T-cell (primary cell): Measurements from ENCODE around the gene USHBP1. TPM values are rescaled to one million over a fixed set of nuclear protein-coding genes. Genes with fewer than 3 reads are reported as not detected.

Source experiments
- ATAC-seq, 4 experiments: fragments of 200-7000 bp in 3 of 4; fragments of 150-1000 bp in 1 of 4; cut with Tn5 transposase; replicated peaks in 1 of 4; 1 replicate in 3 of 4; 2 replicates in 1 of 4; pipeline ENCODE4 v1.10.0; 2021; ENCODE audit warnings: moderate library complexity in 3 of 4, mild to moderate bottlenecking in 2 of 4, moderate number of reproducible peaks in 1 of 4
- CTCF ChIA-PET, 2 donors: fragments of 300-600 bp; sonication (Branson Sonifier 250); formaldehyde crosslinking; loops; one replicate each; lab custom pipeline; 2022; ENCODE audit warnings: antibody characterized with exemption in 2 of 2; lab: Charles Lee
- POLR2A ChIA-PET, 2 donors: fragments of 300-600 bp; sonication (Branson Sonifier 250); formaldehyde crosslinking; loops; one replicate each; lab custom pipeline; 2022; ENCODE audit warnings: antibody characterized with exemption in 2 of 2; lab: Charles Lee
- DNase-seq, 35 experiments: peaks; one replicate each; pipeline versions ENCODE4 v3.0.0 to v3.0.0-alpha.2; 2013 to 2023
- H3K27ac ChIP-seq: one replicate; pipeline ENCODE4 v1.5.1; 2013; ENCODE audit warnings: low read length
- H3K27me3 ChIP-seq, 2 experiments: replicated peaks in 1 of 2; 1 replicate in 1 of 2; 2 replicates in 1 of 2; pipeline versions ENCODE4 v1.6.1 to v1.7.0; 2013; ENCODE audit warnings: low read length in 1 of 2, mixed read lengths in 1 of 2; ENCODE audit not compliant: control insufficient read depth in 2 of 2, insufficient read depth in 2 of 2; ENCODE audit errors: extremely low read depth in 1 of 2
- H3K36me3 ChIP-seq, 2 donors: 1 replicate in 1 of 2; 2 replicates in 1 of 2; pipeline versions ENCODE4 v1.6.1 to v1.7.0; 2013; ENCODE audit warnings: low read length in 1 of 2; ENCODE audit not compliant: control insufficient read depth in 2 of 2, insufficient read depth in 1 of 2; ENCODE audit errors: extremely low read depth in 1 of 2
- H3K4me1 ChIP-seq, 2 experiments: 1 replicate in 1 of 2; 2 replicates in 1 of 2; pipeline versions ENCODE4 v1.6.1 to v1.7.0; 2013; ENCODE audit warnings: low read length in 2 of 2, mixed read lengths in 1 of 2; ENCODE audit not compliant: insufficient read depth in 2 of 2, control insufficient read depth in 1 of 2; ENCODE audit errors: extremely low read depth in 1 of 2
- H3K4me3 ChIP-seq, 2 donors: 1 replicate in 1 of 2; 2 replicates in 1 of 2; pipeline versions ENCODE4 v1.5.1 to v1.7.0; 2013; ENCODE audit warnings: mild to moderate bottlenecking in 2 of 2, low read length in 1 of 2, moderate library complexity in 1 of 2; ENCODE audit not compliant: control insufficient read depth in 1 of 2; ENCODE audit errors: extremely low read depth in 1 of 2
- H3K9me3 ChIP-seq: 2 replicates; pipeline ENCODE4 v1.7.0; 2013
- H3K27ac Mint-ChIP-seq, 2 donors: one replicate each; pipeline ENCODE4 v1.8.0; 2020 to 2021; ENCODE audit warnings: mild to moderate bottlenecking in 2 of 2, mixed read lengths in 2 of 2
- H3K27me3 Mint-ChIP-seq, 2 donors: one replicate each; pipeline ENCODE4 v1.8.0; 2021 to 2022; ENCODE audit warnings: mixed read lengths in 2 of 2
- H3K36me3 Mint-ChIP-seq: one replicate; pipeline ENCODE4 v1.8.0; 2021; ENCODE audit warnings: mixed read lengths
- H3K4me1 Mint-ChIP-seq, 3 donors: one replicate each; pipeline ENCODE4 v1.8.0; 2020 to 2022; ENCODE audit warnings: mixed read lengths in 3 of 3, mild to moderate bottlenecking in 1 of 3
- H3K4me3 Mint-ChIP-seq, 3 donors: one replicate each; pipeline ENCODE4 v1.8.0; 2020 to 2022; ENCODE audit warnings: mild to moderate bottlenecking in 3 of 3, mixed read lengths in 3 of 3, moderate library complexity in 3 of 3
- H3K9me3 Mint-ChIP-seq, 3 donors: one replicate each; pipeline ENCODE4 v1.8.0; 2020 to 2022; ENCODE audit warnings: mixed read lengths in 3 of 3
- WGBS: methylation state at CpG from one replicate; pipeline ENCODE4 v1.1.5; 2013; ENCODE audit warnings: missing lambda C conversion rate; ENCODE audit not compliant: insufficient coverage; 5-methylcytosine and 5-hydroxymethylcytosine counted together
- total RNA-seq, 35 experiments: library from RNA in 6 of 35; stranded (reverse) in 6 of 35; fragments of 120-200 nt in 1 of 35; gene quantifications; one replicate each; pipeline versions ENCODE4 v1.2.1 to v1.2.4 and lab custom pipeline; 2013 to 2026

USHBP1 gene
- total RNA-seq, 5 donors from 2014 or later (not counting 1 experiment from before 2014, with no cell fraction given): 0.10 to 0.61 (median 0.38) TPM; not detected in 1

- H3K36me3 ChIP-seq: peaks cover 0 to 7% of the 10 kb centered on the region in 2 donors
- Mint-ChIP-seq H3K4me1 (peaks cover 4 to 7% (median 5%) of the 10 kb centered on the region in 3 donors), H3K27me3 (peaks cover 0 to 5% of the 10 kb centered on the region in 2 donors), H3K4me3 (peak overlapping the region in 2 of 3 donors; percentile 43 to 77), H3K27ac (no peak overlapping the region), H3K9me3 (no peaks in the 10 kb centered on the region), H3K36me3 (no peaks in the 10 kb centered on the region)
- POLR2A ChIA-PET: interaction anchor here in 1 of 2 donors (0.5 kb wide), 1 partner anchor 62 kb away, joined by 9 read pairs; no protein-coding TSS in a partner anchor
- H3K27me3 ChIP-seq: peaks cover 0 to 38% of the 10 kb centered on the region in 2 experiments
- WGBS: 93% methylated on average over 6 of the region's 7 CpGs
- no peak overlapping the region for H3K4me3 ChIP-seq
- no peak overlapping the region for H3K27ac ChIP-seq
- no peaks in the 10 kb centered on the region for H3K9me3 ChIP-seq
- no peak for ATAC-seq
- no peak for DNase-seq
- CTCF ChIA-PET: no interaction called here
- H3K4me1 ChIP-seq: peaks cover 6 to 22% of the 10 kb centered on the region in 2 experiments
Measured at GRCh38 chr19:17283504-17283996, 19.0 kb upstream of the USHBP1 start.

GRCh38 chr19:17282488-17283125, 18.1 kb upstream of the USHBP1 start:
- DNase-seq (peak in 34 of 35 experiments; percentile 44 to 88 (median 62)), ATAC-seq (peak; percentile 92 to 94 (median 93))
- WGBS: 3% methylated on average over 45 of the region's 45 CpGs
- Mint-ChIP-seq H3K4me3 (peak overlapping the region; percentile 70 to 82 (median 77)), H3K36me3 (peaks cover under 1% of the 10 kb centered on the region), H3K27me3 (peaks cover 0 to 2% of the 10 kb centered on the region in 2 donors), H3K9me3 (no peaks in the 10 kb centered on the region), H3K27ac (no peak overlapping the region), H3K4me1 (peaks cover 4 to 7% (median 5%) of the 10 kb centered on the region in 3 donors)
- CTCF ChIA-PET: interaction anchor here in 1 of 2 donors (2.1 kb wide), 1 partner anchor 16 kb away, joined by 10 read pairs; the partner anchor contains the start of gene BABAM1
- peak overlapping the region; percentile 48 to 81 for H3K4me3 ChIP-seq
- H3K27ac ChIP-seq: no peak overlapping the region
- POLR2A ChIA-PET: no interaction called here
- peaks cover 2 to 11% of the 10 kb centered on the region in 2 donors for H3K36me3 ChIP-seq
- H3K9me3 ChIP-seq: no peaks in the 10 kb centered on the region
- peaks cover 0 to 31% of the 10 kb centered on the region in 2 experiments for H3K27me3 ChIP-seq
- H3K4me1 ChIP-seq: peaks cover 6 to 22% of the 10 kb centered on the region in 2 experiments

GRCh38 chr19:17281391-17282304, 17.1 kb upstream of the USHBP1 start, which contains the start of gene ANKLE1:
TSS of gene ANKLE1 (plus strand) at chr19:17281901. CDS start at chr19:17281921, 20 bp downstream.
- peak in 4 of 35 experiments; percentile 14 to 33 (median 18) for DNase-seq
- WGBS: 6% methylated on average over 73 of the region's 75 CpGs
- Mint-ChIP-seq H3K27me3 (no peaks in the 10 kb centered on the region), H3K4me1 (peaks cover 4 to 7% (median 5%) of the 10 kb centered on the region in 3 donors), H3K9me3 (no peaks in the 10 kb centered on the region), H3K4me3 (peak within 1 kb of the TSS; percentile 70 to 82 (median 77)), H3K27ac (no peak within 1 kb of the TSS), H3K36me3 (peaks cover 5% of the 10 kb centered on the region)
- ChIA-PET POLR2A (interaction anchor here in 1 of 2 donors (0.6 kb wide), 1 partner anchor 15 kb away, joined by 3 read pairs; no protein-coding TSS in a partner anchor), CTCF (interaction anchor here in 1 of 2 donors (1.1 to 2.1 kb wide), 2 partner anchors 15 to 28 kb away, joined by 3 to 10 read pairs; partner anchors contain the start of genes BABAM1 and DDA1)
- Histone ChIP-seq H3K36me3 (peaks cover 4 to 18% of the 10 kb centered on the region in 2 donors), H3K27me3 (peaks cover 0 to 31% of the 10 kb centered on the region in 2 experiments), H3K4me3 (peak within 1 kb of the TSS; percentile 48 to 81), H3K27ac (no peak within 1 kb of the TSS), H3K4me1 (peaks cover 6 to 22% of the 10 kb centered on the region in 2 experiments), H3K9me3 (no peaks in the 10 kb centered on the region)
- peak; percentile 22 to 34 (median 30) for ATAC-seq

- H3K27ac ChIP-seq: no peak overlapping the region
- Mint-ChIP-seq H3K4me3 (no peak overlapping the region), H3K9me3 (no peaks in the 10 kb centered on the region), H3K36me3 (peaks cover 13% of the 10 kb centered on the region), H3K4me1 (peaks cover 4 to 7% (median 5%) of the 10 kb centered on the region in 3 donors), H3K27me3 (no peaks in the 10 kb centered on the region), H3K27ac (no peak overlapping the region)
- peaks cover 6 to 22% of the 10 kb centered on the region in 2 experiments for H3K4me1 ChIP-seq
- H3K9me3 ChIP-seq: no peaks in the 10 kb centered on the region
- no peak for DNase-seq
- ChIA-PET POLR2A (no interaction called here), CTCF (interaction anchor here in 1 of 2 donors (0.9 kb wide), 1 partner anchor 12 kb away, joined by 3 read pairs; the partner anchor contains the start of gene BABAM1)
- peaks cover 0 to 29% of the 10 kb centered on the region in 2 experiments for H3K27me3 ChIP-seq
- no CpG with 5 or more reads among the region's 3 CpGs for WGBS
- no peak for ATAC-seq
- no peak overlapping the region for H3K4me3 ChIP-seq
- H3K36me3 ChIP-seq: peaks cover 9 to 39% of the 10 kb centered on the region in 2 donors
Measured at GRCh38 chr19:17279436-17279835, 14.9 kb upstream of the USHBP1 start.

- Mint-ChIP-seq H3K4me1 (no peaks in the 10 kb centered on the region), H3K27ac (no peak overlapping the region), H3K27me3 (no peaks in the 10 kb centered on the region), H3K9me3 (no peaks in the 10 kb centered on the region), H3K36me3 (peaks cover 22% of the 10 kb centered on the region), H3K4me3 (no peak overlapping the region)
- Histone ChIP-seq H3K9me3 (no peaks in the 10 kb centered on the region), H3K27me3 (no peaks in the 10 kb centered on the region), H3K36me3 (peaks cover 12 to 65% of the 10 kb centered on the region in 2 donors), H3K4me1 (no peaks in the 10 kb centered on the region), H3K27ac (no peak overlapping the region), H3K4me3 (no peak overlapping the region)
- CTCF ChIA-PET: interaction anchor here in 1 of 2 donors (0.6 kb wide), 1 partner anchor 68 kb away, joined by 3 read pairs; no protein-coding TSS in a partner anchor
- DNase-seq (no peak), ATAC-seq (no peak)
- POLR2A ChIA-PET: no interaction called here
- 96% methylated on average over 12 of the region's 19 CpGs for WGBS
Measured at GRCh38 chr19:17275441-17276175, 11.1 kb upstream of the USHBP1 start.
